Measurements from ENCODE around the gene KIF1A.
"Not testable (repeated sequence)": the region's sequence is repeated elsewhere in the genome, so short reads cannot be mapped to it uniquely, and the experiment has no call there.

KIF1A gene

GRCh38 chr2:240846873-240847595, 27.0 kb upstream of the KIF1A start:
- H3K27me3 ChIP-seq (replicated peaks; ENCODE audit: insufficient read depth, low read length), result peaks cover 43% of the 10 kb centered on the region
- no peak for DNase-seq
- H3K79me2 ChIP-seq (ENCODE audit: low read length), result no peaks in the 10 kb centered on the region
- H3K36me3 ChIP-seq (replicated peaks; ENCODE audit: insufficient read depth, low read length), result no peaks in the 10 kb centered on the region
- H3K9ac ChIP-seq (ENCODE audit: low read length), result no peak overlapping the region
- no peaks in the 10 kb centered on the region for H3F3A ChIP-seq (ENCODE audit: insufficient read depth, low read length)
- no peaks in the 10 kb centered on the region for H3K9me2 ChIP-seq (replicated peaks; ENCODE audit: insufficient read depth, low read length)
- H3K9me3 ChIP-seq (replicated peaks; ENCODE audit: insufficient read depth, low read length), result no peaks in the 10 kb centered on the region
- no peak for TF ChIP-seq EZH2 (optimal IDR thresholded peaks at IDR 0.05; ENCODE audit: low read depth, low read length)
- TF ChIP-seq EZH2phosphoT487 (IDR thresholded peaks at IDR 0.05; ENCODE audit: low read length), result no peak
- TF ChIP-seq CTCF (IDR thresholded peaks at IDR 0.05; ENCODE audit: low read length), result no peak
- no peak overlapping the region for H3K27ac ChIP-seq (ENCODE audit: low read length)
- H4K20me1 ChIP-seq (ENCODE audit: insufficient read depth, low read length), result no peaks in the 10 kb centered on the region
- no peak overlapping the region for H3K4me3 ChIP-seq (ENCODE audit: low read length)
- H2AFZ ChIP-seq (ENCODE audit: low read length), result no peak overlapping the region
- no peak overlapping the region for H3K4me2 ChIP-seq (ENCODE audit: low read depth, low read length)
- H3K4me1 ChIP-seq (ENCODE audit: low read length), result no peaks in the 10 kb centered on the region

DNA sequence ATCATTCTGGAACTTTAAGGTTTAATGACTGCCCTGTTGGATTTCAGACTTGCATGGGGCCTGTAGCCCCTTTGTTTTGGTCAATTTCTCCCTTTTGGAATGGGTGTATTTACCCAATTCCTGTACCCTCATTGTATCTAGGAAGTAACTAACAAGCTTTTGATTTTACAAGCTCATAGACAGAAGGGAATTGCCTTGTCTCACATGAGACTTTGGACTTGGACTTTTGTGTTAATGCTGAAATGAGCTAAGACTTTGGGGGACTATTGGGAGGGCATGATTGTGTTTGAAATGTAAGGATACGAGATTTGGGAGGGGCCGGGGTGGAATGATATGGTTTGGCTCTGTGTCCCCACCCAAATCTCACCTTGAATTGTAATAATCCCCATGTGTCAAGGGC, 26.3 kb upstream of the KIF1A start:
- H3K9me3 ChIP-seq (replicated peaks; ENCODE audit: insufficient read depth, low read length); H3K9ac ChIP-seq (ENCODE audit: low read length); H3K79me2 ChIP-seq (ENCODE audit: low read length); H4K20me1 ChIP-seq (ENCODE audit: insufficient read depth, low read length); H3K4me2 ChIP-seq (ENCODE audit: low read depth, low read length); H3F3A ChIP-seq (ENCODE audit: insufficient read depth, low read length); H3K9me2 ChIP-seq (replicated peaks; ENCODE audit: insufficient read depth, low read length); DNase-seq; H3K27ac ChIP-seq (ENCODE audit: low read length); H3K36me3 ChIP-seq (replicated peaks; ENCODE audit: insufficient read depth, low read length); H3K4me3 ChIP-seq (ENCODE audit: low read length); H2AFZ ChIP-seq (ENCODE audit: low read length); H3K4me1 ChIP-seq (ENCODE audit: low read length): not testable (repeated sequence)
- peaks cover 45% of the 10 kb centered on the region for H3K27me3 ChIP-seq (replicated peaks; ENCODE audit: insufficient read depth, low read length)

DNA sequence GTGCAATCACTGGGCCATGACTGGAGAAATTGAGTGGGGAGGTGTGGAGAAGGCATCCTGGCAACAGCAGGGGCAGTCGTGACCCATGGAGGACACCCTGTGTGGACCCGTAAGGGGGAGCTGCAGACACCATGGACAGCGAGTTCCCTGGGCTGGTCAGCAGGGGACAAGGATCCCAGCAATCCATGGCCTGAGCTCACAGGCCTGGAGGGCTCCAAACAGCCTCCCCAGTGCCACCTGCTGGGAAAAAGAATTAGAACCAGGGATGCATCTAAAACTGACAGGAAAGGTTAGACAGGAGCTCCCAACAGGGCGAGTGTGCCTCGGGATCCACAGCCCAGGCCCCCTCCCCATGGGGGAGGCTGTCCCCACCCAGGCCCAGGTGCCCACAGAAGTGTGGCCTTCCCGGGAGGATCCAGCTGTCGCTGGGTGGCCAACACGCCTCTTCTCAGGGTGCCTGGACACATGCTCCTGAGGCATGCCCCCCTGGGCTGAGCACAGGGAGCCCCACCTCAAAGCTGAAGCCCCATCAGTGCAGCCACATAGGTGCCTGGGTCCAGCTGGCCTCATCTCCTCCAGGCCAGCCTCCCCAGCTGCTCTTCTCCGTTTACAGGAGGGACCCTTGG, 20.5 kb upstream of the KIF1A start:
- no peaks in the 10 kb centered on the region for H3K4me1 ChIP-seq (ENCODE audit: low read length)
- no peaks in the 10 kb centered on the region for H3K9me3 ChIP-seq (replicated peaks; ENCODE audit: insufficient read depth, low read length)
- no peak overlapping the region for H3K9ac ChIP-seq (ENCODE audit: low read length)
- no peaks in the 10 kb centered on the region for H3K79me2 ChIP-seq (ENCODE audit: low read length)
- H3K27me3 ChIP-seq (replicated peaks; ENCODE audit: insufficient read depth, low read length), result peaks cover 75% of the 10 kb centered on the region
- H2AFZ ChIP-seq (ENCODE audit: low read length), result no peak overlapping the region
- H3K36me3 ChIP-seq (replicated peaks; ENCODE audit: insufficient read depth, low read length), result no peaks in the 10 kb centered on the region
- no peak overlapping the region for H3K27ac ChIP-seq (ENCODE audit: low read length)
- no peak overlapping the region for H3K4me2 ChIP-seq (ENCODE audit: low read depth, low read length)
- H4K20me1 ChIP-seq (ENCODE audit: insufficient read depth, low read length), result no peaks in the 10 kb centered on the region
- no peak overlapping the region for H3K4me3 ChIP-seq (ENCODE audit: low read length)
- TF ChIP-seq CTCF (IDR thresholded peaks at IDR 0.05; ENCODE audit: low read length) (peak; percentile 29), EZH2phosphoT487 (IDR thresholded peaks at IDR 0.05; ENCODE audit: low read length) (no peak), EZH2 (optimal IDR thresholded peaks at IDR 0.05; ENCODE audit: low read depth, low read length) (no peak)
- no peaks in the 10 kb centered on the region for H3K9me2 ChIP-seq (replicated peaks; ENCODE audit: insufficient read depth, low read length)
- no peak for DNase-seq
- no peaks in the 10 kb centered on the region for H3F3A ChIP-seq (ENCODE audit: insufficient read depth, low read length)

Measured in MM.1S (cell line).